ENCODE results near the gene LDLRAD1. TPM values are rescaled to one million over a fixed set of nuclear protein-coding genes. Genes with fewer than 3 reads are reported as not detected.

Gene LDLRAD1
- total RNA-seq, 1 experiment from 2014 or later: not detected

- H3K79me1 ChIP-seq (ENCODE audit: insufficient read depth, low read depth, low read length, poor library complexity, severe bottlenecking): peaks cover 1% of the 10 kb centered on the region
- peak overlapping the region; percentile 6 for H2BK20ac ChIP-seq (ENCODE audit: low read depth, low read length, poor library complexity, severe bottlenecking)
- no peak overlapping the region for H3K4ac ChIP-seq (ENCODE audit: low read depth, low read length)
- H3K9me3 Mint-ChIP-seq: no peaks in the 10 kb centered on the region
- no peak for DNase-seq
- no peaks in the 10 kb centered on the region for H3K27me3 ChIP-seq (ENCODE audit: insufficient read depth, low read length)
- no peak overlapping the region for H2BK12ac ChIP-seq (ENCODE audit: insufficient read length, low read depth, low read length)
- H3K23ac ChIP-seq (ENCODE audit: insufficient read length, low read depth, low read length): no peak overlapping the region
- no peaks in the 10 kb centered on the region for H3K4me1 Mint-ChIP-seq
- H2AFZ ChIP-seq (ENCODE audit: low read length): no peak overlapping the region
- WGBS (ENCODE audit: extremely low coverage, insufficient read length, low lambda C conversion rate): no CpG with 5 or more reads among the region's 2 CpGs
- H3K4me2 ChIP-seq (ENCODE audit: insufficient read depth, insufficient read length, low read length): no peak overlapping the region
- H3K79me2 ChIP-seq (ENCODE audit: insufficient read depth, low read length): peaks cover 5% of the 10 kb centered on the region; the same call in 1 of the 2 replicates
- H4K20me1 ChIP-seq (ENCODE audit: control insufficient read depth, insufficient read depth, insufficient read length): no peaks in the 10 kb centered on the region
- no peak overlapping the region for H3K27ac ChIP-seq (ENCODE audit: insufficient read length, low read depth, low read length)
- no peak overlapping the region for H4K8ac ChIP-seq (replicated peaks; ENCODE audit: insufficient read length, low read depth, low read length)
- no peaks in the 10 kb centered on the region for H3K23me2 ChIP-seq (ENCODE audit: insufficient read length, low read depth, low read length, poor library complexity, severe bottlenecking)
- H3T11ph ChIP-seq (ENCODE audit: low read length): no peak overlapping the region
- no peak overlapping the region for H3K4me3 Mint-ChIP-seq
- no peak overlapping the region for H2BK15ac ChIP-seq (ENCODE audit: low read depth, low read length)
- no peak overlapping the region for H2AK5ac ChIP-seq (ENCODE audit: insufficient read length, low read length)
- no peak overlapping the region for H3K14ac ChIP-seq (ENCODE audit: insufficient read depth, low read length)
- peaks cover 9 to 28% (median 24%) of the 10 kb centered on the region in 3 experiments; a peak in 5 of 7 replicates for H3K36me3 Mint-ChIP-seq (ENCODE audit: insufficient read depth in 1 of 3, low read depth in 3 of 3)
- H3K4me1 ChIP-seq (ENCODE audit: insufficient read depth, low read length): no peaks in the 10 kb centered on the region
- no peak overlapping the region for H4K5ac ChIP-seq (ENCODE audit: insufficient read length, low read depth, low read length)
- no peak overlapping the region for H3K18ac ChIP-seq (ENCODE audit: insufficient read length, low read depth, low read length)
- H3K9me3 ChIP-seq (ENCODE audit: control insufficient read depth, low read depth, low read length): no peaks in the 10 kb centered on the region
- H3K9ac ChIP-seq (ENCODE audit: extremely low read depth, insufficient read length, low read length): no peak overlapping the region
- no peak overlapping the region for H3K27ac Mint-ChIP-seq
- H3K27me3 Mint-ChIP-seq (ENCODE audit: low read depth): no peaks in the 10 kb centered on the region
- no peak overlapping the region for H4K91ac ChIP-seq (ENCODE audit: insufficient read length, low read depth, low read length)
- H3K56ac ChIP-seq (ENCODE audit: insufficient read length, low read depth, low read length): no peak overlapping the region
- no peak for TF ChIP-seq CTCF (conservative IDR thresholded peaks at IDR 0.05)
- H2BK120ac ChIP-seq (ENCODE audit: low read depth, low read length, poor library complexity, severe bottlenecking): no peak overlapping the region
- no peak overlapping the region for H2BK5ac ChIP-seq (ENCODE audit: insufficient read length, low read length)
Observed at GRCh38 chr1:54045496-54045895, 27.5 kb upstream of the LDLRAD1 start.

Measured in H9 (cell line).